GM10266 (cell line): Measurements from ENCODE around the gene P3H2.

ENCODE experiments used
- DNase-seq: peaks from one replicate; pipeline ENCODE4 v3.0.0; 2012; ENCODE audit errors: extremely low spot score
- TF ChIP-seq, protein P1 (sequence below): IDR thresholded peaks from 2 replicates; pipeline ENCODE4 v1.5.1; 2012; ENCODE audit warnings: mild to moderate bottlenecking, low read depth; ENCODE audit not compliant: control insufficient read depth, insufficient read depth; ENCODE audit errors: missing control alignments

P3H2 gene

DNA sequence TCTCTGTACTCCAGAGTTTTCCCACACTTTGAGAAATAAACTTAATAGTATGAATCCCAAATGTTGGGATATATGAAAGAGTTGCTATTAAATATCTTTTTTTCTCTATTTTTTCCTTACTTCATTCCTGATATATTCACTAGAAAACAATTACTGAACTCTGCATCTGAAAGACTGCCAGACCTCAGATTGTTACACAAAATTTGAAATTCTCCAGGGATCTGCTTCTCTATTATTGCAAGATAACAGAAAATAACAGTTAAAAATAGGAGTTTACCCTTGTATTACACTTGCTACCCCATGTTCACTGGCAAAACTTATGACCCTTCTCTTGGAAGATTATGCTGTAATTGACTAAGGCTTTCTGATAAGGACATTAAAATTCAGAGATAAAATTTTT, 11.7 kb upstream of the P3H2 start:
- TF ChIP-seq, protein P1, sequence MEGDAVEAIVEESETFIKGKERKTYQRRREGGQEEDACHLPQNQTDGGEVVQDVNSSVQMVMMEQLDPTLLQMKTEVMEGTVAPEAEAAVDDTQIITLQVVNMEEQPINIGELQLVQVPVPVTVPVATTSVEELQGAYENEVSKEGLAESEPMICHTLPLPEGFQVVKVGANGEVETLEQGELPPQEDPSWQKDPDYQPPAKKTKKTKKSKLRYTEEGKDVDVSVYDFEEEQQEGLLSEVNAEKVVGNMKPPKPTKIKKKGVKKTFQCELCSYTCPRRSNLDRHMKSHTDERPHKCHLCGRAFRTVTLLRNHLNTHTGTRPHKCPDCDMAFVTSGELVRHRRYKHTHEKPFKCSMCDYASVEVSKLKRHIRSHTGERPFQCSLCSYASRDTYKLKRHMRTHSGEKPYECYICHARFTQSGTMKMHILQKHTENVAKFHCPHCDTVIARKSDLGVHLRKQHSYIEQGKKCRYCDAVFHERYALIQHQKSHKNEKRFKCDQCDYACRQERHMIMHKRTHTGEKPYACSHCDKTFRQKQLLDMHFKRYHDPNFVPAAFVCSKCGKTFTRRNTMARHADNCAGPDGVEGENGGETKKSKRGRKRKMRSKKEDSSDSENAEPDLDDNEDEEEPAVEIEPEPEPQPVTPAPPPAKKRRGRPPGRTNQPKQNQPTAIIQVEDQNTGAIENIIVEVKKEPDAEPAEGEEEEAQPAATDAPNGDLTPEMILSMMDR, result no peak
- no peak for DNase-seq

DNA sequence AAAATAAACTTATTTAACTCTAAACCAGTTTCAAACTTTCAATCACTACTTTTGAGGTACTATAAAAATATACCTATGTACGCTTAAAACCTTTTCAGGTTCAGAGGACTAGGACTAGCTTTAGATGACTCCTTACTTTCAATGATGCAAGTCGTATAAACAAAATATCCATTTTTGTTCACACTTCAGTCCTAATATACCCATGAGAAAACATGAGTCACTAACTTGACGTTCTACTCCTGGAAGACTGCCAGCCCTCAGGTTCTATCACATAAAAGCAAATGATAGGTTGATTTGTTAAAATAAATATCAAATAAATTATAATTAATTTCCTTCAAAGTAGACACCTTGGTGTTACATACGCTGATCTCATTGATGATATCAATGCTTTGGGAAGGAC, 10.6 kb upstream of the P3H2 start:
- TF ChIP-seq, protein P1, result no peak

DNA sequence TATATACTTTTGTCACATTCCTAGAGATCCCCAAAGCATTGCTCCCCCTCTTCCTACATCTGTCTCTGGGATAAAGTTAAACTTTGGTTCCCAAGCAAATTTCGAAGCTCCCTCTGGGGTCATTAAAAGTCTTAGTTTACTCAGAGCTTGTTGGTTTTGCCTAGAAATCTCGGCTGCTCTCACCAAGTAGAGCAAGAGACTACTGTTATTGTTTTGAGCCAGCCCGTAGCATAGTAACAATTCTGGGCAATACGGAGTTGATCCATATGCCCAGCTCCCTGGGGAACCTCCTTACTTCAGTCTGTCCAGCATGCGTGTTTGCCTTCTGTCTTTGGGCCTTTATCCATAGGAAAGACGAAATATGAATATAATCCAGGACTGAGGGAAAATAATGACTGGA, 10.0 kb upstream of the P3H2 start:
- no peak for DNase-seq
- TF ChIP-seq, protein P1, result no peak

More for the DNA sequence above, 10.6 kb upstream of the P3H2 start:
- DNase-seq, result no peak

DNA sequence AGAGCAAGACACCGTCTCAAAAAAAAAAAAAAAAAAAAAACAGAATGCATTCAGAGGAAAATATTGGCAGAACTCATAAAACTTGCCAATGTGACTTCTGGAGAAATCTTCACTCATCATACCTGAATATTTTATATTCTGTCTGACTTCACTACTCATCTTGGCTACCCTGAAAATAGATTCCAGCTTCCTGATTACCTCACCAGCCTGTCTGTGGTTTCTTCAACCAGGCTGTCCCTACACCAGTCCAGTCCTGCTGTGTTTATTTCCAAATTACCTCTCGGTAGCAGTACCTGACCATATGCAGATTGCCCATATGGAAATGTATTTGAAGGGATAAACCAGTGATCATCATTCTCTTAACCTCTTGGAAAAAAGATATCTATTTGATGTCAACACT, 9.3 kb upstream of the P3H2 start:
- TF ChIP-seq, protein P1, result no peak
- DNase-seq, result no peak

DNA sequence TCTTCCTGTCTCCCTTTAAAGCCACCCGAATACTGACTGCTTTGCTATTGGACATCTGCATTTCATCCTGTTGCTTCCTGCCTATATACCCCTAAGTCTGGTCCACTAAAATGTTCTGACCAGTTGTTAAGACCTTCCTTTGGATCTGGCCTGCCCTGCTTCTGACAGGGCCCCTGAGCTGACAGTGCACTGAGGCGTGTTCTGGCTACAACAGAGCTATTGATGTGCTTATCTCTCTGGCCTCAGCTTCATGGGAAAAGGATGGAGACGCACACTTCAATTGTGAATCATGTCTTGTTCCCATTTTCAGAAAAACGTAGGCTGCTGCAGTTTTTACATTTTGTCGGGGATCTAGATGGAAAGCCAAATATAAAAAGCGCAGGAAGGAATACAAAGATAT, 7.1 kb upstream of the P3H2 start:
- no peak for DNase-seq
- TF ChIP-seq, protein P1, result no peak

DNA sequence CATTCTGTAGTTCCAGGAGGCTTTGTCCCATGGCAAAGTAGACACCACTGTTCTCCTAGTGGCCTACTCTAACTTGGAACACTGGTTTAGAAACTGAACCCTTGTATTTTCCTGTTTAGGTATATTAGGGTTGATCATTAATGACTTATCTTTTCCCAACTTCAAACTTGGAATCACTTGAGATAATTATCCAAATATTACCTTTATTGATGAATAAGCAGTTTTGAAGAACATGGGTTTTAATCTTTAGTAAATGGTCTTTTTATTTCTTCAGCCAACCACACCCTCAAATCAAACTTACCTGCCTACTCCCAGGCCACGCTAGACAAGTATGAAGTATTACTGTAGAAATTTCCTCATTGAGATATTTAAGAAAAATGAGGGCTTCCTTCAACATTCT, 6.5 kb upstream of the P3H2 start:
- no peak for DNase-seq
- TF ChIP-seq, protein P1, result no peak

DNA sequence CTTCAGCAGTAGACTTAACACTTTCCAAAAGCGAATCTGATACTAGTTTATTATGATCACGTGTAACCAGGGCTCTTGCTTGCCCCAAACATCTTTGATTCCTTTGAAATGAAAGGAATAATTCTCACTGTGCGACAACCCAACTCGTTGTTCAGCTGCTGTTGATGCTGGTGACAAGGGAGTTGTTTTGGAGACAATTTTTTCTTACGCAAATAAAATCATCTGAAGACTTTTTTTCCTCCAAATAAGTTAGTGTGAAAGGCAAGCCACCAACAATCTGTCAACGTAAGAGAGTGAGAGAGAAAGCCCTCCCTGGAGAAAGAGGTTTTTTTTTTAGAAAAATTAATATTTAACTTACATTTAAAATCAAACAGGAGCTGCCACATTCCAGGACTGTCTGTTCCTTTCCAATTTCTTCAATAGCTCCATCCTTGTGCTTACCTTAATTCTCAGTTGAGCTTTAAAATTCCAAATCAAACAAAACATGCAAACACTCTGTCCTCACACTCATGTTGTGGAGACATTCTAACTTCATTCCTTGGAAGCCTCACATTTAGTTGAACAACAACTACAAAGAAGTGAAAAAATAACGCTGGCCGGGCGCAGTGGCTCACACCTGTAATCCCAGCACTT, 4.9 kb upstream of the P3H2 start:
- no peak for DNase-seq

More for the DNA sequence above, 4.9 kb upstream of the P3H2 start:
- TF ChIP-seq, protein P1, result no peak
